NCI-H2171 treated with DMSO at 0.1 percent for 48 hours (cell line): ENCODE measurements around the gene AP3B1.
A peak's percentile ranks its signal among the peaks of the same experiment; 100 is the strongest.

Experiments
- DNase-seq: peaks from one replicate; lab custom pipeline; 2025; lab: John Stamatoyannopoulos, UW

The AP3B1 gene, protein sequence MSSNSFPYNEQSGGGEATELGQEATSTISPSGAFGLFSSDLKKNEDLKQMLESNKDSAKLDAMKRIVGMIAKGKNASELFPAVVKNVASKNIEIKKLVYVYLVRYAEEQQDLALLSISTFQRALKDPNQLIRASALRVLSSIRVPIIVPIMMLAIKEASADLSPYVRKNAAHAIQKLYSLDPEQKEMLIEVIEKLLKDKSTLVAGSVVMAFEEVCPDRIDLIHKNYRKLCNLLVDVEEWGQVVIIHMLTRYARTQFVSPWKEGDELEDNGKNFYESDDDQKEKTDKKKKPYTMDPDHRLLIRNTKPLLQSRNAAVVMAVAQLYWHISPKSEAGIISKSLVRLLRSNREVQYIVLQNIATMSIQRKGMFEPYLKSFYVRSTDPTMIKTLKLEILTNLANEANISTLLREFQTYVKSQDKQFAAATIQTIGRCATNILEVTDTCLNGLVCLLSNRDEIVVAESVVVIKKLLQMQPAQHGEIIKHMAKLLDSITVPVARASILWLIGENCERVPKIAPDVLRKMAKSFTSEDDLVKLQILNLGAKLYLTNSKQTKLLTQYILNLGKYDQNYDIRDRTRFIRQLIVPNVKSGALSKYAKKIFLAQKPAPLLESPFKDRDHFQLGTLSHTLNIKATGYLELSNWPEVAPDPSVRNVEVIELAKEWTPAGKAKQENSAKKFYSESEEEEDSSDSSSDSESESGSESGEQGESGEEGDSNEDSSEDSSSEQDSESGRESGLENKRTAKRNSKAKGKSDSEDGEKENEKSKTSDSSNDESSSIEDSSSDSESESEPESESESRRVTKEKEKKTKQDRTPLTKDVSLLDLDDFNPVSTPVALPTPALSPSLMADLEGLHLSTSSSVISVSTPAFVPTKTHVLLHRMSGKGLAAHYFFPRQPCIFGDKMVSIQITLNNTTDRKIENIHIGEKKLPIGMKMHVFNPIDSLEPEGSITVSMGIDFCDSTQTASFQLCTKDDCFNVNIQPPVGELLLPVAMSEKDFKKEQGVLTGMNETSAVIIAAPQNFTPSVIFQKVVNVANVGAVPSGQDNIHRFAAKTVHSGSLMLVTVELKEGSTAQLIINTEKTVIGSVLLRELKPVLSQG

DNA sequence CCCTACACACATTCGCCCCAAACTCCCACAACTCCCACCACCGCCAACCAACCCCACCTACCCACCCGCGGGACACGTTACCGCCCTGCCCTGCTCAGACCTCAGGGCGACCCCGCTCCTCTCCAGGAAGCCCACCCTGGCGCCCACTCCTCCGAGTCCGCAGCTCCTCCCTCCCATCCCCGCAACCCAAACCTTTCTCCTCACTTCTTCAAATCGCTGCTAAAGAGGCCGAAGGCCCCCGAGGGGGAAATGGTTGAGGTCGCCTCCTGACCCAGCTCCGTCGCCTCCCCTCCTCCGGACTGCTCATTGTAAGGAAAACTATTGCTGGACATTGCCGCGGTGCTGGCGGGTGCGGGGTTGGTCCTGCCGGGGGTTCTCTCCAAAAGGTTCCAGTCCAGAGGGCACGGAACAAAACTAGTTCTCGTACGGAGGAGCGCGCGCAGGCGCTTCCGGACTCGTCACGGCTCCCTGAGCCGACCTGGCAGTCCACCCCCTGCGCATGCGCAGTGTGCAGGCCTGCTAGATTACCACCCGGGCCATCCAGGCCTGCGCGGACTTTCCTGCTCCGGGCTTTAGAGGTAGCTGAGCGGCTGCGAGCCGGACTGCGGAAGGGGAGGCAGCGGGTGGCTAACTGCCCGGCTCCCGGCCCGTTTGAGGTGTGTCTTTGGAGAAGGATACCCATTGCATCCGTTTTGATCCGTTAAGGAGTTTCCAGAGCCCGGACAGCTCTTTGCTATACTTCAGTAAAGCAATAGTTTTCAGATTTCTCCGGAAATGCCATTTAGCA lies at the start of gene AP3B1:
Gene AP3B1 (minus strand): TSS at position 451 of the 787 bp plus-strand sequence. CDS start 119 bp downstream, at position 332.
- peak; percentile 83 for DNase-seq

DNA sequence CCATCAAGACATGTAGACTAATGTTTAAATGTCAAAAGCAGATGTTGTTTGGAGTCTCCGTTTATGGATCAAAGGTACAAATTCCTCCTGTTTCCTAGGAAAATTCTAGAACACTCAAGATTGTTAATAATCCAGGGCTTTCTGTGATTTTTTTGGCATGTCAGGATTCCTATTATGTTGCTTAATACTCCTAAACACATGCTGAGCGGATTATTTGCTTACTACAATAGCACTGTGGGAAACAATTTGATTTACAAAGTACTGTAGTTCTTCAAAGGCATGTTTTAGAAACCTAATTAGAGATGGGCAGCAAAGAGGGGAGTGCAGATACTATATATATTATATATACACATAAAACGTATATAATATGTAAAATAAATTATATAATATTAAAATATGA lies 46.9 kb upstream of the AP3B1 start:
- DNase-seq: no peak

GRCh38 chr5:78339617-78340436 lies 45.3 kb upstream of the AP3B1 start:
- no peak for DNase-seq

- DNase-seq: no peak
Measured at GRCh38 chr5:78336698-78337097, 42.2 kb upstream of the AP3B1 start.

GRCh38 chr5:78335976-78336375 lies 41.5 kb upstream of the AP3B1 start:
- no peak for DNase-seq

- DNase-seq: peak; percentile 4
Measured at GRCh38 chr5:78334811-78335210, 40.3 kb upstream of the AP3B1 start.

- no peak for DNase-seq
Measured at GRCh38 chr5:78331523-78332080, 37.1 kb upstream of the AP3B1 start.

GRCh38 chr5:78328585-78329173 lies 34.2 kb upstream of the AP3B1 start:
- DNase-seq: no peak

GRCh38 chr5:78327761-78328510 lies 33.4 kb upstream of the AP3B1 start:
- DNase-seq: no peak

GRCh38 chr5:78326930-78327329 lies 32.4 kb upstream of the AP3B1 start:
- DNase-seq: no peak

- no peak for DNase-seq
Measured at GRCh38 chr5:78323241-78323640, 28.7 kb upstream of the AP3B1 start.

- DNase-seq: peak; percentile 0
Measured at GRCh38 chr5:78320401-78320800, 25.9 kb upstream of the AP3B1 start.

- no peak for DNase-seq
Measured at GRCh38 chr5:78318337-78318736, 23.8 kb upstream of the AP3B1 start.

GRCh38 chr5:78317515-78317914 lies 23.0 kb upstream of the AP3B1 start:
- no peak for DNase-seq

DNA sequence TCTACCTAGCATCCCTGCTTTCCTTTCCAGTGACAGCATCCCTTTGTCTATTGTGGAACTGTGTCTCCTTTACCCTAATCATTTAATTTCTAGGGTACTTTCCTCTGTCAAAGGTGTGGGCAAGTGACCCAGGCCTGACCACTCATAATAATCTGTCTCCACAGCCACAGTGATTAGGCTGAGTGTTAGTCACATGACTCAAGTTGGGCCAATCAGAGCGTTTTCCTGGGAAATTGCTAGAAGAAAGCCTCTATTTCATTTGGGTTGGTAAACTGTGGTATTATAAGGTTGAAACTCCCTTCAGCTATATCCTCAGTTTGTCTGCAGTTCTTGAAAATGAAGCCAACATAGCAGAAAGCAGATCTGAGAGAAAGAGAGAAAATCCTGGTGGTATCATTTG lies 14.2 kb upstream of the AP3B1 start:
- no peak for DNase-seq

GRCh38 chr5:78300464-78301045 lies 6.1 kb upstream of the AP3B1 start:
- DNase-seq: no peak

DNA sequence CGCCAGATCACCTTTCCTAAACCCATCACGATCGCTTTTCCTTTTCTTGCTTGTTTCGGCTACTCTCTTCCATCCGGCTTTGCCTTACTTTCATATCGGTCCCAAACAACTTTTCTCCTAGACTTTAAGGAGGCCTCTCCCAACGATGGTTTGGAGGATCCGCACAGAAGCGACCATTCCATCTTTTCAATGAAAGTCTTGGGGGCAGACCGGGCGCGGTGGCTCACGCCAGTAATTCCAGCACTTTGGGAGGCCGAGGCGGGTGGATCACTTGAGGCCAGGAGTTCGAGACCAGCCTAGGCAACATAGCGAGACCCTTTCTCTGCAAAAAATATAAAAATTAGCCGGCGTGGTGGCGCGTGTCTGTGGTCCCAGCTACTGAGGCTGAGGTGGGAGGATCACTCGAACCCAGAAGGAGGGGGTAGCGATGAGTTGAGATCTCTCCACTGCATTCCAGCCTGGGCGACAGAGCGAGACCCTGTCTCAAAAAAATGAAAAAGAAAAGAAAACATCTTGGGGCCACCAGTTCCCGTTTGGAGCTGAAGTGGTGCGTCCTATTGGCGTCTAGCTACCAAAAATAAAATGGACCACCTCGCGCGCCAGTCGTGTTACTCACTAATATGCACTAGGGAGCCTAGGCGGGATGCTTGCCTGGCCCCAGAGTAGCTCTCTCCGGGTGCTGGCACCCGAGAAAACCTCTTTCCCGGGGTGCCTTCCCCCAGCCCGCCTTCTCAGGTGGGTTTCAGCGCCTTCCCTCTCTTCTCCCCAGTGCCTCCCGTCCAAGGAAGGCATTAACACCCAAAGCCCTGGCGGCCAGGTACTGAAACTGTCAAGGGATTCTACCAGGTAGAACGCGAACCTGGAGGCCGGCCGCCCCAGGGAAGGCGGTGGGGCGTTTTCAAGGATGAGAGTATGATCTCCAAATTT lies 800 bp upstream of the AP3B1 start:
- DNase-seq: peak; percentile 79

DNA sequence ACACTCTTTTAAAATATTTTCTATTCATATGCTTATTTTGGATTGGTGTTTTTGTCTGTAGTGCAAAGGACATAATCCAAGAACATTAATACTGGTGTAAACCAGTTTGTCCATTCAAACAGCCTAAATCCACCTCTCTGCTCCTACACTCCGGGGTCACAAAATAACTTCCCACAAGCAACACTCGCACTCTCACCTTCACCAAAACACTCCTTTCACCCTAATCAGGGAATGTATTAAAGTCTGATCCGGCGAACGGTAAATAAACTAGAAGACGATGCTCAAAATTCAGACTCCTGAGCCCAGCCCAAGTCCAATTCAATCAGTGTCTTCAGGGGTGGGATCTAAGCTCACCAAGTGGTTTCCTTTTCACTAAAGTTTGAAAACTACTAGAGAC lies 649 bp downstream of the AP3B1 start:
- no peak for DNase-seq
